ENCODE measurements around the gene PCDHB5.

DNA sequence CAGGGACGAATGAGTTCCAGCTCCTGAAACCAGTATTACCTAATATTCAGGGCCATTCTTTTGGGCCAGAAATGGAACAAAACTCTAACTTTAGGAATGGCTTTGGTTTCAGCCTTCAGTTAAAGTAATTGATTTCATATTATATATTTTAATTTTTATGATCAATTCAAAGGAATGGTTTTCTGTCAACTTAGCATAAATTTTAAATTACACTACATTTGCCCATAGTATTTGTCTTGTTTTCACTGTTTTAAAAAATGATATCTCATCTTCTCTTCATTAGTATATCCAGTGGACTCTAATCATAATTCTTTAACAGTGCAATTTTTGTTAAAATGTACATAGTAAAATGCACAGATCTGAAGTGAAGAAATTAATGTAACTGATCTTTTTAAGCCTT lies 45.3 kb downstream of the PCDHB5 start:
- TF ChIP-seq, protein P1, sequence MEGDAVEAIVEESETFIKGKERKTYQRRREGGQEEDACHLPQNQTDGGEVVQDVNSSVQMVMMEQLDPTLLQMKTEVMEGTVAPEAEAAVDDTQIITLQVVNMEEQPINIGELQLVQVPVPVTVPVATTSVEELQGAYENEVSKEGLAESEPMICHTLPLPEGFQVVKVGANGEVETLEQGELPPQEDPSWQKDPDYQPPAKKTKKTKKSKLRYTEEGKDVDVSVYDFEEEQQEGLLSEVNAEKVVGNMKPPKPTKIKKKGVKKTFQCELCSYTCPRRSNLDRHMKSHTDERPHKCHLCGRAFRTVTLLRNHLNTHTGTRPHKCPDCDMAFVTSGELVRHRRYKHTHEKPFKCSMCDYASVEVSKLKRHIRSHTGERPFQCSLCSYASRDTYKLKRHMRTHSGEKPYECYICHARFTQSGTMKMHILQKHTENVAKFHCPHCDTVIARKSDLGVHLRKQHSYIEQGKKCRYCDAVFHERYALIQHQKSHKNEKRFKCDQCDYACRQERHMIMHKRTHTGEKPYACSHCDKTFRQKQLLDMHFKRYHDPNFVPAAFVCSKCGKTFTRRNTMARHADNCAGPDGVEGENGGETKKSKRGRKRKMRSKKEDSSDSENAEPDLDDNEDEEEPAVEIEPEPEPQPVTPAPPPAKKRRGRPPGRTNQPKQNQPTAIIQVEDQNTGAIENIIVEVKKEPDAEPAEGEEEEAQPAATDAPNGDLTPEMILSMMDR (IDR thresholded peaks at IDR 0.05): no peak
- TF ChIP-seq HDAC2 (IDR thresholded peaks at IDR 0.05) (no peak), POLR2A (IDR thresholded peaks at IDR 0.05; ENCODE audit: low read length) (no peak), RAD21 (conservative IDR thresholded peaks at IDR 0.05 in 1 of 2, IDR thresholded peaks at IDR 0.05 in 1 of 2) (no peak), RNF2 (IDR thresholded peaks at IDR 0.05; ENCODE audit: borderline replicate concordance, low read depth) (no peak)
- TF ChIP-seq, protein P2, sequence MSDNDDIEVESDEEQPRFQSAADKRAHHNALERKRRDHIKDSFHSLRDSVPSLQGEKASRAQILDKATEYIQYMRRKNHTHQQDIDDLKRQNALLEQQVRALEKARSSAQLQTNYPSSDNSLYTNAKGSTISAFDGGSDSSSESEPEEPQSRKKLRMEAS (IDR thresholded peaks at IDR 0.05): no peak
